ENCODE data around the gene KRTAP10-7. TPM values are rescaled to one million over a fixed set of nuclear protein-coding genes. Genes with fewer than 3 reads are reported as not detected.
"Not testable (repeated sequence)": the region's sequence is repeated elsewhere in the genome, so short reads cannot be mapped to it uniquely, and the experiment has no call there.

Gene KRTAP10-7
- total and polyA plus RNA-seq, 9 donors = not detected

DNA sequence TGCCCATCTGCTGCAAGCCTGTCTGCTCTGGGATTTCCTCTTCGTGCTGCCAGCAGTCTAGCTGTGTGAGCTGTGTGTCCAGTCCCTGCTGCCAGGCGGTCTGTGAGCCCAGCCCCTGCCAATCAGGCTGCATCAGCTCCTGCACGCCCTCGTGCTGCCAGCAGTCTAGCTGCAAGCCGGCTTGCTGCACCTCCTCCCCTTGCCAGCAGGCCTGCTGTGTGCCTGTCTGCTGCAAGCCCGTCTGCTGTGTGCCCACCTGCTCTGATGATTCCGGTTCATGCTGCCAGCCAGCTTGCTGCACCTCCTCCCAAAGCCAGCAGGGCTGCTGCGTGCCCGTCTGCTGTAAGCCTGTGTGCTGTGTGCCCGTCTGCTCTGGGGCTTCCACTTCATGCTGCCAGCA, 694 bp downstream of the KRTAP10-7 start:
- not testable (repeated sequence) for H3K36me3 ChIP-seq (ENCODE audit: control insufficient read depth, insufficient read depth, low read length); H3K9me3 ChIP-seq (replicated peaks; ENCODE audit: control insufficient read depth, low read depth, low read length); H3K27me3 ChIP-seq (ENCODE audit: control insufficient read depth, insufficient read depth, low read length); H3K27ac ChIP-seq (ENCODE audit: low read length); H3K4me1 ChIP-seq (ENCODE audit: control insufficient read depth, insufficient read depth, low read length); DNase-seq; H3K4me3 ChIP-seq (ENCODE audit: low read length)
- WGBS (ENCODE audit: insufficient coverage) = 85% methylated on average over 9 of the region's 10 CpGs

DNA sequence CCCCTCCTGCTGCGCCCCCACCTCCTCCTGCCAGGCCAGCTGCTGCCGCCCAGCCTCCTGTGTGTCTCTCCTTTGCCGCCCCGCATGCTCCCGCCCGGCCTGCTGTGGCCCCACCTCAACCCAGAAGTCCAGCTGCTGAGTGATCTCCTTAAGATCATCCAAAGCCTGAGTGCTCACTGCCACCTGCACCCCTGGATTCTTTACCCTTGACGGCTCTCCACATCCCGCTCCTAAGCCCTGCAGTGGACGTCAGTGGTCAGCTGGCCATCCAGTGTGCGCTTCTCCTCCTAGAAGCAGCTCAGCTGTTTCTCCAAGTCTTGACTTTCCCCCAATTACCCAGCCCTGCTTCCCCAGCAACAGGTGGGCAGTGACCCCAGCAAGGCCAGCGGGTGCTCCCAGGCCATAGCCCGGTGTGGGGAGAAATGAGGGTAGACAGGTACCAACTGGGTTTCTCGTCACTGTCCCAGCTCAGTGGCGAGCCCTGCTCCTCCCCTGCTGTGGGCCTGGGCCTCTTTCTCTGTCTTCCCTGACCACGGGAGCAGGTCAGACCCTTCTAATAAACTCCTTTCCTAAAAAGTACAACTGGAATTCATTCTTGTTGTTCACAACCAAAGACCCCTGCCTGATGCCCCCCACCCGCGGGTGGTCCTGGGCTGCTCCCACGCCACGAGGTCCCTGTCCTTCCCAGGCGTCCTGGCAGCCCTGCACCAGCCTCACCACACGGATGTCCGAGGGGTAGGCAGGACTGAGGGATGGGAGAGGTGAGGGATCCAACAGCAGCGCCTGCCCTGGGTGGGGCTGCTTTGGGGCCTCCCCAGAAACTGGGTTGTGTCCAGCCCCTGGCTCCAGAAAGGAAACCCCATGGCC, 1.4 kb downstream of the KRTAP10-7 start:
- WGBS (ENCODE audit: insufficient coverage) = 60% methylated on average over 14 of the region's 23 CpGs
- Histone ChIP-seq H3K36me3 (ENCODE audit: control insufficient read depth, insufficient read depth, low read length) (no peaks in the 10 kb centered on the region), H3K4me3 (ENCODE audit: low read length) (no peak overlapping the region)

DNA sequence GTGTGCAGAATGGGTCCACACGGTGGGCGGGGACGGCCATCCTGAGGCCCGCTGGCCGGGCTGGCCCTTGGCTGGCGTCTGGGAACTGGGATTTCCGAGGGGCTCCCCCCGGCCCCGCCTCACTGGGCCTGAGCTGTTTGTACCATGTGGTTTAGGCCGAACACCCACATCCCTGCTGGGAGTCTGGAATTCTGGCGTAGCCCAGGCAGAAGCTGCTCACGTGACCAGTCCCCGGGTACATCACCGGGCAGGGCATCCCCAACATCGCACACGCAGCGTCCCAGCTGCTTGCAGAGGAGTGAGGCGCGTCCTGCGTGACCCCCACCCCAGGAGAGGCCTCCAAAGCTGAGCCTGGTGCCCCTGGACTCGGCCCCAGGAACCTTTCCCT, 2.1 kb downstream of the KRTAP10-7 start:
- Histone ChIP-seq H3K9me3 (replicated peaks; ENCODE audit: control insufficient read depth, low read depth, low read length) (no peaks in the 10 kb centered on the region), H3K4me1 (ENCODE audit: control insufficient read depth, insufficient read depth, low read length) (peaks cover 3% of the 10 kb centered on the region), H3K27ac (ENCODE audit: low read length) (no peak overlapping the region), H3K4me3 (ENCODE audit: low read length) (no peak overlapping the region), H3K36me3 (ENCODE audit: control insufficient read depth, insufficient read depth, low read length) (no peaks in the 10 kb centered on the region), H3K27me3 (ENCODE audit: control insufficient read depth, insufficient read depth, low read length) (peaks cover 9% of the 10 kb centered on the region)
- DNase-seq = no peak
- 70% methylated on average over 20 of the region's 21 CpGs for WGBS (ENCODE audit: insufficient coverage)

More for the DNA sequence above, 1.4 kb downstream of the KRTAP10-7 start:
- Histone ChIP-seq H3K4me1 (ENCODE audit: control insufficient read depth, insufficient read depth, low read length) (peaks cover 3% of the 10 kb centered on the region), H3K9me3 (replicated peaks; ENCODE audit: control insufficient read depth, low read depth, low read length) (no peaks in the 10 kb centered on the region), H3K27ac (ENCODE audit: low read length) (no peak overlapping the region), H3K27me3 (ENCODE audit: control insufficient read depth, insufficient read depth, low read length) (peaks cover 9% of the 10 kb centered on the region)
- no peak for DNase-seq

DNA sequence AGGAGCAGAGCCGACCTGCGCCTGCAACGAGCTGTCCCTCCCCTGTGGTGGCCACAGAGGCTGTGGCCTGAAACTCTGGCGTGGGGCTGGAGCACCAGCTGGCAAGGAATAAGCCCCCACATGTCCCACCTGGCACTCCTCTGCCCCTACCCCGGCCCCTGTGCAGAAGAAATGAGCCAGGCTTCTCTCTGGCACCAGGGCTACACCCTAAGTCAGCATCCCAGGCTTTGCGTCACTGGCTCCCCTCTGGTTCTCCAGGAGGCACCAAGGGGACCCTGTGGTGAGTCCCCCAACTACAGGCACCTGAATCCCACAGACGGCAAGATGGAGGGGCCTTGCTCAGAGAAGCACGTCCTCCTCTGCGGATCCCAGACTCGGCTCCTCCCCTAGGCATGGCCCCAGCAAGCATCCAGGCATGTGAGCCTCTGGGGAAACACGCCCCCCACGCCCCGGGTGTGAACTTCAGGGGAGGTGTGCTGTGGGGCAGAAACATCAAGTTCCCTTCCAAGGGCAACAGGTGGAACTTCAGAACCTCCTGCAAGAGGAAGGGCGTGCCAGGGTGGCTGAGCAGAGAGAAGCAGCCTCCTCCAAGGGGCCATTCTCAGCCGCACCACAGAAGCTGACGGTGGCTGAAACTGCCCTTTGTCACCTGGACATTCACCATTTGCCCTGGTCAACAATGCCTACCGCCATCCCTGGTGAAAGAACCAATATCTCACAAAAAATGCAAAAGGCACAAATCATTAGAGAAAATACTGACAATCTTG, 2.9 kb downstream of the KRTAP10-7 start:
- H3K27me3 ChIP-seq (ENCODE audit: control insufficient read depth, insufficient read depth, low read length) = peaks cover 6% of the 10 kb centered on the region
- WGBS (ENCODE audit: insufficient coverage) = 61% methylated on average over 13 of the region's 17 CpGs
- no peak for DNase-seq

DNA sequence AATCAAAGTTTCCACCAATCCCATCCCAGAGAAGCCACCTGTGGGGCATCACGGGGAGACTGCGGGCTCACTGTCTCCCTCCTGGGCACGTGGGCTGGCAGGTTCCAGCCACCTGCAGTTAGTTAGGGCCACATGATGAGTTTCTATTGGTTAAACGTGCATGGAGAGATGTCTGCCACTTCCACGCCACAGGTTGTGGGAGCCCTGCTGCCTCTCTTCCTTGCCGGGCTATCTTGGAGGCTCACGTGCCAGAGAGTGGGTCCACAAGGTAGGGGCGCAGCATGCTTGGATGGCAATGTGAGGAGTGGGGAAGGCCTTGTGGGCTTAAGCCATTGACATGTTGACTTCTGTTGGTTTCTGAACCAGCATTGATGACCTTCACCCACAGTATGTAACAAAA, 3.5 kb downstream of the KRTAP10-7 start:
- peaks cover 6% of the 10 kb centered on the region for H3K27me3 ChIP-seq (ENCODE audit: control insufficient read depth, insufficient read depth, low read length)
- 71% methylated on average over 4 of the region's 8 CpGs for WGBS (ENCODE audit: insufficient coverage)

More for the DNA sequence above, 2.9 kb downstream of the KRTAP10-7 start:
- no peak overlapping the region for H3K27ac ChIP-seq (ENCODE audit: low read length)
- H3K4me1 ChIP-seq (ENCODE audit: control insufficient read depth, insufficient read depth, low read length) = peaks cover 3% of the 10 kb centered on the region
- no peak overlapping the region for H3K4me3 ChIP-seq (ENCODE audit: low read length)
- H3K36me3 ChIP-seq (ENCODE audit: control insufficient read depth, insufficient read depth, low read length) = no peaks in the 10 kb centered on the region
- H3K9me3 ChIP-seq (replicated peaks; ENCODE audit: control insufficient read depth, low read depth, low read length) = no peaks in the 10 kb centered on the region

DNA sequence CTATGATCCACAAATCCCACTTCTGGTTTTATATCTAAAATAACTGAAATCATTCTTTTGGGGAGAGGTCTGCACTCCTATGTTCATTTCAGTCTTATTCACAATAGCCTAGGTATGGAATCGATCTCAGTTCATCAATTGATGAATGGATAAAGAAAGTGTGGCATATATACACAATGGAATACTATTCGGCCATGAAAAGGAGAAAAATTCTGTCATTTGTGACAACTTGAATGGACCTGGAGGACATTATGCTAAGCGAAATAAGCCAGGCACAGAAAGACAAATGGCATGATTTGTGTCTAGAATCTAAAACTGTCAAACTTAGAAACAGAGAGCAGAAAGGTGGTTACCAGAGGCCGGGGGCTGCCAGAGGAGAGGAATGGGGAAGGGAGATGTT, 6.1 kb downstream of the KRTAP10-7 start:
- peaks cover 1% of the 10 kb centered on the region for H3K4me1 ChIP-seq (ENCODE audit: control insufficient read depth, insufficient read depth, low read length)
- H3K27me3 ChIP-seq (ENCODE audit: control insufficient read depth, insufficient read depth, low read length) = peaks cover 8% of the 10 kb centered on the region
- H3K27ac ChIP-seq (ENCODE audit: low read length) = no peak overlapping the region
- no peak for DNase-seq
- H3K36me3 ChIP-seq (ENCODE audit: control insufficient read depth, insufficient read depth, low read length) = no peaks in the 10 kb centered on the region
- peaks cover 6% of the 10 kb centered on the region for H3K9me3 ChIP-seq (replicated peaks; ENCODE audit: control insufficient read depth, low read depth, low read length)
- H3K4me3 ChIP-seq (ENCODE audit: low read length) = no peak overlapping the region
- 86% methylated on average over 2 of the region's 4 CpGs for WGBS (ENCODE audit: insufficient coverage)

More for the DNA sequence above, 3.5 kb downstream of the KRTAP10-7 start:
- Histone ChIP-seq H3K27ac (ENCODE audit: low read length) (no peak overlapping the region), H3K4me1 (ENCODE audit: control insufficient read depth, insufficient read depth, low read length) (peaks cover 3% of the 10 kb centered on the region), H3K9me3 (replicated peaks; ENCODE audit: control insufficient read depth, low read depth, low read length) (no peaks in the 10 kb centered on the region), H3K36me3 (ENCODE audit: control insufficient read depth, insufficient read depth, low read length) (no peaks in the 10 kb centered on the region), H3K4me3 (ENCODE audit: low read length) (no peak overlapping the region)
- no peak for DNase-seq

DNA sequence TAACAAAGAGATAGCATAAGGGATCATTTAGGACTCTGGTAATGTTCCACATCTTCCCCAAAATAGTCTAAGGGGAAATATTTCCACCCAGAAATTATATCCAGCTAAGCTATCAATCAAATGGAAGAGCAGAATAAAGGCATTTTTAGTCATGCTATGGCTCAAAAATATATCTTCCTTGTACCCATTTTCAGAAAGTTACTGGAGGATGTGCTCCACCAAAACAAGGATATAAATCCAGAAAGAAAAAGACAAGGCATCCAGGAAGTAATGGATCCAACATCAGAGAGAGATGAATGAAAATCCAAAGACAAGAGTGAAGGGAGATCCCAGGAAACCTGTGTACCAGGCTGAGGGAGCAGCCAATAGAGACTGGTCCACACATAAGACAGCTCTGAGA, 8.8 kb downstream of the KRTAP10-7 start:
- peaks cover 9% of the 10 kb centered on the region for H3K9me3 ChIP-seq (replicated peaks; ENCODE audit: control insufficient read depth, low read depth, low read length)
- no peaks in the 10 kb centered on the region for H3K36me3 ChIP-seq (ENCODE audit: control insufficient read depth, insufficient read depth, low read length)
- H3K27me3 ChIP-seq (ENCODE audit: control insufficient read depth, insufficient read depth, low read length) = peaks cover 3% of the 10 kb centered on the region

DNA sequence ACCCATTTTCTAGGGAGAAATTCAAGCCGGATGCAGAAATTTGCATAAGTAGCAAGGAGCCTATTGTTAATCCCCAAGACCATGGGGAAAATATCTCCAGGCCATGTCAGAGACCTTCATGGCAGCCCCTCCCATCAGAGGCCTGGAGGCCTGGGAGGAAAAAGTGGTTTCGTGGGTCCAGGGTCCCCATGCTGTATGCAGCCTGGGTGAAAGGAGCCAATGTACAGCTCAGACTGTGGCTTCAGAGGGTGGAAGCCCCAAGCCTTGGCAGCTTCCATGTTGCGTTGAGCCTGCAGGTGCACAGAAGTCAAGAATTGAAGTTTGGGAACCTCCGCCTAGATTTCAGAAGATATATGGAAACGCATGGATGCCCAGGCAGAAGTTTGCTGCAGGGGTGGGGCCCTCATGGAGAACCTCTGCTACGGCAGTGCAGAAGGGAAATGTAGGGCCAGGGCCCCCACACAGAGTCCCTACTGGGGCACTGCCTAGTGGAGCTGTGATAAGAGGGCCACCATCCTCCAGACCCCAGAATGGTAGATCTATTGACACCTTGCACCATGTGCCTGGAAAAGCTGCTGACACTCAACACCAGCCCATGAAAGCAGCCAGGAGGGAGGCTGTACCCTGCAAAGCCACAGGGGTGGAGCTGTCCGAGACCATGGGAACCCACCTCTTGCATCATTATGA, 9.9 kb downstream of the KRTAP10-7 start:
- not testable (repeated sequence) for H3K27ac ChIP-seq (ENCODE audit: low read length); H3K36me3 ChIP-seq (ENCODE audit: control insufficient read depth, insufficient read depth, low read length); DNase-seq; H3K9me3 ChIP-seq (replicated peaks; ENCODE audit: control insufficient read depth, low read depth, low read length); H3K27me3 ChIP-seq (ENCODE audit: control insufficient read depth, insufficient read depth, low read length); H3K4me3 ChIP-seq (ENCODE audit: low read length); H3K4me1 ChIP-seq (ENCODE audit: control insufficient read depth, insufficient read depth, low read length)
- WGBS (ENCODE audit: insufficient coverage) = 94% methylated on average over 7 of the region's 7 CpGs

More for the DNA sequence above, 8.8 kb downstream of the KRTAP10-7 start:
- Histone ChIP-seq H3K27ac (ENCODE audit: low read length) (no peak overlapping the region), H3K4me3 (ENCODE audit: low read length) (no peak overlapping the region), H3K4me1 (ENCODE audit: control insufficient read depth, insufficient read depth, low read length) (no peaks in the 10 kb centered on the region)
- no peak for DNase-seq

DNA sequence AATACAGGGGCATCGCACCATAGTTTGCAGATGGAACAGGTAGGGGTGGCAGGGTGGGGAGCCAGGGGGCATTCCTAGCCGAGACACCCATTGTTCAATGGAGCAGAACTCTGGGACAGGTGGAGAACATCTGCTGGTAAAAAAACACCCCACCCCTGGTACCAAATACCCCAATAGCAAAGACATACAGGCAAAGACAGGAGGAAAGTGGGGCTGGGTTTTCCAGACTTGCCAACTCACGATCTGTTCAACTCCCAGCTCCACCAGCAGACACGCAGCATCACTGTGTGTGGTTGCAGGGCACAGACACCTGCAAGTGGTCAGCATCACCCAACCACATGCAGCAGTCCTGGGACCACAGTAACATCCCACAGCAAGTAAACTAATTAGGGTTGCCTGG, 11.2 kb downstream of the KRTAP10-7 start:
- DNase-seq = no peak
- no peaks in the 10 kb centered on the region for H3K4me1 ChIP-seq (ENCODE audit: control insufficient read depth, insufficient read depth, low read length)
- H3K27ac ChIP-seq (ENCODE audit: low read length) = no peak overlapping the region
- peaks cover 9% of the 10 kb centered on the region for H3K9me3 ChIP-seq (replicated peaks; ENCODE audit: control insufficient read depth, low read depth, low read length)
- peaks cover 11% of the 10 kb centered on the region for H3K27me3 ChIP-seq (ENCODE audit: control insufficient read depth, insufficient read depth, low read length)
- 87% methylated on average over 3 of the region's 4 CpGs for WGBS (ENCODE audit: insufficient coverage)
- no peak overlapping the region for H3K4me3 ChIP-seq (ENCODE audit: low read length)
- no peaks in the 10 kb centered on the region for H3K36me3 ChIP-seq (ENCODE audit: control insufficient read depth, insufficient read depth, low read length)

DNA sequence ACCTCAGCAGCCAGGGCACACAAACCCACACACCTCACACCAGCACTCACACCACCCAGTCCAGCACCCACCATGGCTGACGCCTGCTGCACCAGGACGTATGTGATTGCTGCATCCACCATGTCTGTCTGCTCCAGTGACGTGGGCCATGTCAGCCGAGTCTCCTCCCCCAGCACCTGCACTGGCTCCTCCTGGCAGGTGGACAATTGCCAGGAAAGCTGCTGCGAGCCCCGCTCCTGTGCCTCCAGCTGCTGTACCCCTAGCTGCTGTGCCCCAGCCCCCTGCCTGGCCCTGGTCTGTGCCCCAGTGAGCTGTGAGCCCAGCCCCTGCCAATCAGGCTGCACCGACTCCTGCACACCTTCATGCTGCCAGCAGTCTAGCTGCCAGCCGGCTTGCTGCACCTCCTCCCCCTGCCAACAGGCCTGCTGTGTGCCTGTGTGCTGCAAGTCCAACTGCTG, 11.7 kb downstream of the KRTAP10-7 start, which contains the start of gene KRTAP10-8:
KRTAP10-8 (plus strand) TSS at position 51 of the 458 bp plus-strand sequence; CDS start at position 73, 22 bp downstream.
- no peaks in the 10 kb centered on the region for H3K36me3 ChIP-seq (ENCODE audit: control insufficient read depth, insufficient read depth, low read length)
- H3K4me1 ChIP-seq (ENCODE audit: control insufficient read depth, insufficient read depth, low read length) = no peaks in the 10 kb centered on the region
- 74% methylated on average over 8 of the region's 8 CpGs for WGBS (ENCODE audit: insufficient coverage)
- no peak within 1 kb of the TSS for H3K27ac ChIP-seq (ENCODE audit: low read length)
- peaks cover 9% of the 10 kb centered on the region for H3K9me3 ChIP-seq (replicated peaks; ENCODE audit: control insufficient read depth, low read depth, low read length)
- DNase-seq = no peak
- no peak within 1 kb of the TSS for H3K4me3 ChIP-seq (ENCODE audit: low read length)
- peaks cover 12% of the 10 kb centered on the region for H3K27me3 ChIP-seq (ENCODE audit: control insufficient read depth, insufficient read depth, low read length)

All from muscle of leg (tissue), 11 donors.